ENCODE data around the gene LHFPL6. TPM values are rescaled to one million over a fixed set of nuclear protein-coding genes. Genes with fewer than 3 reads are reported as not detected.

LHFPL6 gene
- total RNA-seq, 2 donors from 2014 or later = 7.5 to 40.0 TPM

GRCh38 chr13:39496506-39496905 lies 106.5 kb downstream of the LHFPL6 start:
- H3K27ac ChIP-seq = no peak overlapping the region
- no peaks in the 10 kb centered on the region for H3K9me3 ChIP-seq
- DNase-seq (ENCODE audit: low spot score) = no peak
- intact Hi-C loops (cut with DNase I) = no loop called here
- H3K4me3 ChIP-seq = no peak overlapping the region
- H3K27me3 ChIP-seq (replicated peaks; ENCODE audit: insufficient read depth) = no peaks in the 10 kb centered on the region
- no peak for TF ChIP-seq CTCF (IDR thresholded peaks at IDR 0.05)
- TF ChIP-seq POLR2A (IDR thresholded peaks at IDR 0.05) = no peak
- TF ChIP-seq POLR2AphosphoS5 (IDR thresholded peaks at IDR 0.05) = no peak
- H3K4me1 ChIP-seq (replicated peaks) = no peaks in the 10 kb centered on the region
- no peaks in the 10 kb centered on the region for H3K36me3 ChIP-seq

- WGBS = 69% methylated on average over 3 of the region's 3 CpGs
- no peak overlapping the region for H3K4me3 ChIP-seq
- H3K27ac ChIP-seq = no peak overlapping the region
- intact Hi-C loops (cut with DNase I) = no loop called here
- H3K36me3 ChIP-seq = no peaks in the 10 kb centered on the region
- no peak for TF ChIP-seq POLR2AphosphoS5 (IDR thresholded peaks at IDR 0.05)
- TF ChIP-seq CTCF (IDR thresholded peaks at IDR 0.05) = no peak
- TF ChIP-seq POLR2A (IDR thresholded peaks at IDR 0.05) = no peak
- H3K9me3 ChIP-seq = no peaks in the 10 kb centered on the region
- no peaks in the 10 kb centered on the region for H3K4me1 ChIP-seq (replicated peaks)
- no peak for DNase-seq (ENCODE audit: low spot score)
- H3K27me3 ChIP-seq (replicated peaks; ENCODE audit: insufficient read depth) = no peaks in the 10 kb centered on the region
Observed at GRCh38 chr13:39494633-39495032, 108.4 kb downstream of the LHFPL6 start.

GRCh38 chr13:39494006-39494405 lies 109.0 kb downstream of the LHFPL6 start:
- Histone ChIP-seq H3K27ac (no peak overlapping the region), H3K36me3 (no peaks in the 10 kb centered on the region), H3K9me3 (no peaks in the 10 kb centered on the region), H3K4me3 (no peak overlapping the region), H3K4me1 (replicated peaks) (no peaks in the 10 kb centered on the region), H3K27me3 (replicated peaks; ENCODE audit: insufficient read depth) (no peaks in the 10 kb centered on the region)
- DNase-seq (ENCODE audit: low spot score) = no peak
- 73% methylated on average over 3 of the region's 3 CpGs for WGBS
- intact Hi-C loops (cut with DNase I) = no loop called here
- TF ChIP-seq POLR2A (IDR thresholded peaks at IDR 0.05) (no peak), POLR2AphosphoS5 (IDR thresholded peaks at IDR 0.05) (no peak), CTCF (IDR thresholded peaks at IDR 0.05) (no peak)

- H3K4me3 ChIP-seq = no peak overlapping the region
- no peak for TF ChIP-seq CTCF (IDR thresholded peaks at IDR 0.05)
- TF ChIP-seq POLR2AphosphoS5 (IDR thresholded peaks at IDR 0.05) = no peak
- no peak for TF ChIP-seq POLR2A (IDR thresholded peaks at IDR 0.05)
- no peak for DNase-seq (ENCODE audit: low spot score)
- H3K9me3 ChIP-seq = no peaks in the 10 kb centered on the region
- H3K27ac ChIP-seq = no peak overlapping the region
- WGBS = 78% methylated on average over 6 of the region's 6 CpGs
- intact Hi-C loops (cut with DNase I) = no loop called here
- H3K27me3 ChIP-seq (replicated peaks; ENCODE audit: insufficient read depth) = no peaks in the 10 kb centered on the region
- H3K4me1 ChIP-seq (replicated peaks) = no peaks in the 10 kb centered on the region
- no peaks in the 10 kb centered on the region for H3K36me3 ChIP-seq
Observed at GRCh38 chr13:39490136-39490535, 112.9 kb downstream of the LHFPL6 start.

- no peaks in the 10 kb centered on the region for H3K27me3 ChIP-seq (replicated peaks; ENCODE audit: insufficient read depth)
- H3K27ac ChIP-seq = no peak overlapping the region
- no peaks in the 10 kb centered on the region for H3K9me3 ChIP-seq
- no peak for DNase-seq (ENCODE audit: low spot score)
- H3K4me1 ChIP-seq (replicated peaks) = no peaks in the 10 kb centered on the region
- H3K4me3 ChIP-seq = no peak overlapping the region
- H3K36me3 ChIP-seq = no peaks in the 10 kb centered on the region
- TF ChIP-seq CTCF (IDR thresholded peaks at IDR 0.05) = no peak
- TF ChIP-seq POLR2A (IDR thresholded peaks at IDR 0.05) = no peak
- no peak for TF ChIP-seq POLR2AphosphoS5 (IDR thresholded peaks at IDR 0.05)
- intact Hi-C loops (cut with DNase I) = no loop called here
Observed at GRCh38 chr13:39486758-39487157, 116.2 kb downstream of the LHFPL6 start.

Data from prostate gland (tissue), 2 donors.